ENCODE results near the gene AMZ2.
A peak's percentile ranks its signal among the peaks of the same experiment; 100 is the strongest.

AMZ2 gene

GRCh38 chr17:68204736-68205135 is 43.1 kb upstream of the AMZ2 start:
- no peak for TF ChIP-seq FOXP2 (optimal IDR thresholded peaks at IDR 0.05; ENCODE audit: borderline replicate concordance, extremely low read depth, extremely low read length, insufficient read depth)
- TF ChIP-seq SIN3A (IDR thresholded peaks at IDR 0.05; ENCODE audit: borderline replicate concordance, insufficient read depth, low read length): no peak
- TF ChIP-seq TAF1 (IDR thresholded peaks at IDR 0.05; ENCODE audit: borderline replicate concordance, insufficient read depth, low read length): no peak
- TF ChIP-seq POLR2AphosphoS5 (IDR thresholded peaks at IDR 0.05; ENCODE audit: low read depth, low read length): no peak
- TF ChIP-seq REST (IDR thresholded peaks at IDR 0.05; ENCODE audit: insufficient read depth in 1 of 2, low read depth in 2 of 2, low read length in 2 of 2): no peak

- TF ChIP-seq SIN3A (IDR thresholded peaks at IDR 0.05; ENCODE audit: borderline replicate concordance, insufficient read depth, low read length): 0 out of 2 replicates have a peak, but pooled peaks have one; percentile 14
- no peak for TF ChIP-seq REST (IDR thresholded peaks at IDR 0.05; ENCODE audit: insufficient read depth in 1 of 2, low read depth in 2 of 2, low read length in 2 of 2)
- TF ChIP-seq FOXP2 (optimal IDR thresholded peaks at IDR 0.05; ENCODE audit: borderline replicate concordance, extremely low read depth, extremely low read length, insufficient read depth): peak; percentile 75
- TF ChIP-seq TAF1 (IDR thresholded peaks at IDR 0.05; ENCODE audit: borderline replicate concordance, insufficient read depth, low read length): peak; percentile 63; the same call in 1 of the 2 replicates
Observed at GRCh38 chr17:68205251-68205807, 42.5 kb upstream of the AMZ2 start.

GRCh38 chr17:68205808-68206720 is 41.8 kb upstream of the AMZ2 start:
- TF ChIP-seq POLR2AphosphoS5 (IDR thresholded peaks at IDR 0.05; ENCODE audit: low read depth, low read length) (no peak), REST (IDR thresholded peaks at IDR 0.05; ENCODE audit: insufficient read depth in 1 of 2, low read depth in 2 of 2, low read length in 2 of 2) (no peak), TAF1 (IDR thresholded peaks at IDR 0.05; ENCODE audit: borderline replicate concordance, insufficient read depth, low read length) (no peak), SIN3A (IDR thresholded peaks at IDR 0.05; ENCODE audit: borderline replicate concordance, insufficient read depth, low read length) (no peak), FOXP2 (optimal IDR thresholded peaks at IDR 0.05; ENCODE audit: borderline replicate concordance, extremely low read depth, extremely low read length, insufficient read depth) (no peak)

- TF ChIP-seq POLR2AphosphoS5 (IDR thresholded peaks at IDR 0.05; ENCODE audit: low read depth, low read length) (no peak), SIN3A (IDR thresholded peaks at IDR 0.05; ENCODE audit: borderline replicate concordance, insufficient read depth, low read length) (no peak), FOXP2 (optimal IDR thresholded peaks at IDR 0.05; ENCODE audit: borderline replicate concordance, extremely low read depth, extremely low read length, insufficient read depth) (no peak), TAF1 (IDR thresholded peaks at IDR 0.05; ENCODE audit: borderline replicate concordance, insufficient read depth, low read length) (no peak), REST (IDR thresholded peaks at IDR 0.05; ENCODE audit: insufficient read depth in 1 of 2, low read depth in 2 of 2, low read length in 2 of 2) (no peak)
Observed at GRCh38 chr17:68207651-68208253, 40.1 kb upstream of the AMZ2 start.
